Measurements from ENCODE around the gene ZC2HC1B. TPM values are rescaled to one million over a fixed set of nuclear protein-coding genes. Genes with fewer than 3 reads are reported as not detected.

Gene ZC2HC1B
- total and polyA plus RNA-seq, 2 of the 8 experiments (the other 6 are each of a cell fraction or from before 2014, with no cell fraction given) = not detected

GRCh38 chr6:143845033-143845432 is 19.2 kb upstream of the ZC2HC1B start:
- Histone ChIP-seq H3K27me3 (replicated peaks in 1 of 4; ENCODE audit: control insufficient read depth in 3 of 4, extremely low read depth in 1 of 4, insufficient read depth in 3 of 4, low read length in 3 of 4) (no peaks in the 10 kb centered on the region; a peak in 1 of 7 replicates), H2BK12ac (ENCODE audit: low read depth, low read length) (no peak overlapping the region), H2BK15ac (ENCODE audit: low read length) (no peak overlapping the region), H3K79me2 (ENCODE audit: control insufficient read depth in 1 of 2, insufficient read depth in 2 of 2, low read length in 2 of 2) (peaks cover 5 to 53% of the 10 kb centered on the region in 2 experiments; a peak in 3 of 4 replicates), H2BK5ac (ENCODE audit: low read depth, low read length) (no peak overlapping the region), H4K5ac (ENCODE audit: insufficient read length, low read depth, low read length) (no peak overlapping the region), H4K8ac (ENCODE audit: extremely low read depth, insufficient read depth, low read length) (no peak overlapping the region), H3K18ac (ENCODE audit: extremely low read depth, low read length) (no peak overlapping the region), H3K56ac (replicated peaks; ENCODE audit: insufficient read length, low read depth, low read length) (no peak overlapping the region), H3K23ac (ENCODE audit: insufficient read length) (no peak overlapping the region), H3K36me3 (ENCODE audit: control insufficient read depth in 2 of 4, insufficient read depth in 4 of 4, low read length in 3 of 4) (peaks cover 26 to 57% (median 43%) of the 10 kb centered on the region in 4 experiments), H3K4me1 (replicated peaks in 1 of 4; ENCODE audit: control insufficient read depth in 3 of 4, insufficient read depth in 4 of 4, low read length in 3 of 4) (0 out of 7 replicates have a peak, but pooled peaks cover 0 to 2% (median 0%) of the 10 kb centered on the region in 4 experiments), H4K91ac (replicated peaks; ENCODE audit: insufficient read length, low read length) (no peak overlapping the region), H2BK120ac (replicated peaks; ENCODE audit: low read depth, low read length) (no peak overlapping the region), H3K4me2 (ENCODE audit: insufficient read depth in 1 of 2, low read depth in 2 of 2, low read length in 2 of 2) (no peak overlapping the region; a peak in 1 of 4 replicates), H3K9ac (replicated peaks in 1 of 4; ENCODE audit: extremely low read depth in 1 of 4, low read depth in 3 of 4, low read length in 3 of 4) (no peak overlapping the region), H3K14ac (ENCODE audit: insufficient read length) (no peak overlapping the region), H3K27ac (ENCODE audit: low read depth, low read length) (no peak overlapping the region), H2BK20ac (ENCODE audit: low read length) (no peak overlapping the region), H3K79me1 (ENCODE audit: low read depth, low read length) (peaks cover 8% of the 10 kb centered on the region), H3K4ac (replicated peaks; ENCODE audit: insufficient read length, low read depth, low read length) (no peak overlapping the region), H4K20me1 (replicated peaks in 1 of 2; ENCODE audit: control insufficient read depth in 1 of 2, insufficient read depth in 2 of 2, low read length in 2 of 2) (peaks cover 0 to 1% of the 10 kb centered on the region in 2 experiments), H2AFZ (ENCODE audit: low read length) (no peak overlapping the region), H3K23me2 (ENCODE audit: low read depth, low read length) (no peaks in the 10 kb centered on the region; the same call in 1 of the 2 replicates), H2AK5ac (ENCODE audit: low read depth, low read length) (no peak overlapping the region), H3K9me3 (ENCODE audit: insufficient read depth in 2 of 2, low read depth in 1 of 2, low read length in 1 of 2) (no peaks in the 10 kb centered on the region), H3K4me3 (ENCODE audit: extremely low read depth in 1 of 4, insufficient read depth in 2 of 4, low read depth in 3 of 4, low read length in 4 of 4) (no peak overlapping the region)
- FAIRE-seq (no peak), DNase-seq (ENCODE audit: low read depth in 1 of 2, low spot score in 2 of 2) (no peak)
- CTCF ChIA-PET (ENCODE audit: partially characterized antibody) = interaction anchor here (0.5 to 4.4 kb wide), 3 partner anchors 99 to 269 kb away, joined by 5 to 22 read pairs (median 12); no protein-coding TSS in a partner anchor
- POLR2A ChIA-PET (ENCODE audit: partially characterized antibody) = interaction anchor here (1.0 to 3.6 kb wide), 4 partner anchors 11 to 98 kb away, joined by 5 to 20 read pairs (median 15); partner anchors contain the start of gene ZC2HC1B
- WGBS, 2 experiments (ENCODE audit: extremely low coverage in 1 of 2, insufficient coverage in 1 of 2, insufficient read length in 1 of 2, insufficient replicate concordance in 2 of 2, low coverage in 1 of 2, low lambda C conversion rate in 2 of 2, missing lambda C conversion rate in 1 of 2) = 88% methylated on average over 5 of the region's 5 CpGs; no CpG with 5 or more reads in 1 of the 2 experiments
- TF ChIP-seq RAD21 (IDR thresholded peaks at IDR 0.05 in 1 of 2, conservative IDR thresholded peaks at IDR 0.05 in 1 of 2; ENCODE audit: low read depth in 2 of 2, low read length in 2 of 2) = no peak
- TF ChIP-seq USF2 (IDR thresholded peaks at IDR 0.05; ENCODE audit: low read length) = no peak
- no peak for TF ChIP-seq TAF1 (IDR thresholded peaks at IDR 0.05; ENCODE audit: low read depth, low read length)
- TF ChIP-seq NRF1 (IDR thresholded peaks at IDR 0.05; ENCODE audit: low read depth, low read length) = no peak
